Breast epithelium (tissue), 4 donors: ENCODE data around the gene POPDC2. TPM values are rescaled to one million over a fixed set of nuclear protein-coding genes. Genes with fewer than 3 reads are reported as not detected.
A peak's percentile ranks its signal among the peaks of the same experiment; 100 is the strongest.
"Not testable (repeated sequence)": the region's sequence is repeated elsewhere in the genome, so short reads cannot be mapped to it uniquely, and the experiment has no call there.

Source experiments
- DNase-seq, 2 donors: peaks; one replicate each; pipeline ENCODE4 v3.0.0-alpha.2; 2019; ENCODE audit warnings: low spot score in 2 of 2
- H3K27ac ChIP-seq, 2 donors: fragments of 200-600 bp; sonication (generic) in 1 of 2; one replicate each; pipeline ENCODE4 v1.5.1; 2016 to 2019; ENCODE audit warnings: mild to moderate bottlenecking in 1 of 2
- H3K27me3 ChIP-seq, 2 donors: fragments of 200-600 bp; sonication (generic) in 1 of 2; one replicate each; pipeline versions ENCODE4 v1.5.1 to v1.6.0; 2017 to 2019; ENCODE audit warnings: control low read depth in 1 of 2, mild to moderate bottlenecking in 1 of 2
- H3K36me3 ChIP-seq: fragments of 200-600 bp; one replicate; pipeline ENCODE4 v1.5.1; 2019
- H3K4me1 ChIP-seq, 2 donors: fragments of 200-600 bp; sonication (generic); one replicate each; pipeline ENCODE4 v1.5.1; 2016 to 2019; ENCODE audit warnings: control low read depth in 1 of 2
- H3K4me3 ChIP-seq, 3 donors: fragments of 200-600 bp; sonication (generic); 1 replicate in 2 of 3; 2 replicates in 1 of 3; pipeline ENCODE4 v1.5.1; 2016 to 2019; ENCODE audit warnings: mild to moderate bottlenecking in 3 of 3, moderate library complexity in 2 of 3
- H3K9me3 ChIP-seq, 2 donors: fragments of 200-600 bp; sonication (generic) in 1 of 2; one replicate each; pipeline ENCODE4 v1.5.1; 2016 to 2019; ENCODE audit warnings: control low read depth in 1 of 2
- POLR2A ChIP-seq: fragments of 450-650 bp; IDR thresholded peaks from one replicate; pipeline ENCODE4 v1.6.1; 2016; ENCODE audit warnings: antibody characterized with exemption, mild to moderate bottlenecking, moderate library complexity
- POLR2AphosphoS5 ChIP-seq, 3 donors: sonication (generic); formaldehyde crosslinking; IDR thresholded peaks; one replicate each; pipeline ENCODE4 v1.6.1; 2017; ENCODE audit warnings: antibody characterized with exemption in 3 of 3
- intact Hi-C: fragments of 100-400 bp; cut with DNase I; formaldehyde crosslinking; loops from one replicate; pipeline ENCODE4 v1.15.1; 2023; ENCODE audit warnings: low total_unique reads
- total RNA-seq, 3 donors: library from RNA; depleted of rRNA; stranded (reverse); fragments of >200 nt; gene quantifications; one replicate each; pipeline ENCODE4 v1.1.0, GENCODE V29; 2016
- TF ChIP-seq, protein P1 (sequence below), 3 donors: fragments of 450-650 bp; IDR thresholded peaks; one replicate each; pipeline ENCODE4 v1.5.1; 2016 to 2017; ENCODE audit warnings: antibody characterized with exemption in 3 of 3, mild to moderate bottlenecking in 3 of 3, moderate library complexity in 3 of 3

The POPDC2 gene
- total RNA-seq, 3 donors from 2014 or later: 1.1 to 7.9 (median 6.9) TPM

DNA sequence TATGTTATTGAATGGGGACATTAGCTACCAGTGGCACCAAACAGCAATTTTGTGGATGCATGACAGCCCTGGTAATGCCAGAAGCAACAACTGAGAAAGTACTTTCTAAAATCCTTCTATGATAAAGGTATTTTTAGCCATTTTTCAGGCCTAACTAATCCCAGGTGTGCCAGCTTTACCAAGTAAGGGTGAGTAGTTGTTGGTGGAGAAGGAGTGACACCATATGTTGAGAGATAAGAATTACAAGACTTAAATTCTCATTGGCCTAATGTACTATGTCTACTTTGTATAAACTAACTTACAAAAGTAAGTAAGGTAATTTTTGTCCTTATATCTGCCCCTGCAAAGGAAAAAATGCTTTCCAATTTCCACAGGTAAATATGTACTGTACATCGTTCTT lies 20.9 kb upstream of the POPDC2 start:
- Histone ChIP-seq H3K27me3 (no peaks in the 10 kb centered on the region), H3K36me3 (no peaks in the 10 kb centered on the region), H3K9me3 (no peaks in the 10 kb centered on the region), H3K4me3 (no peak overlapping the region), H3K4me1 (peaks cover 0 to 2% of the 10 kb centered on the region in 2 donors), H3K27ac (no peak overlapping the region)
- no peak for TF ChIP-seq POLR2AphosphoS5 (IDR thresholded peaks at IDR 0.05)
- TF ChIP-seq POLR2A: no peak
- TF ChIP-seq, protein P1, sequence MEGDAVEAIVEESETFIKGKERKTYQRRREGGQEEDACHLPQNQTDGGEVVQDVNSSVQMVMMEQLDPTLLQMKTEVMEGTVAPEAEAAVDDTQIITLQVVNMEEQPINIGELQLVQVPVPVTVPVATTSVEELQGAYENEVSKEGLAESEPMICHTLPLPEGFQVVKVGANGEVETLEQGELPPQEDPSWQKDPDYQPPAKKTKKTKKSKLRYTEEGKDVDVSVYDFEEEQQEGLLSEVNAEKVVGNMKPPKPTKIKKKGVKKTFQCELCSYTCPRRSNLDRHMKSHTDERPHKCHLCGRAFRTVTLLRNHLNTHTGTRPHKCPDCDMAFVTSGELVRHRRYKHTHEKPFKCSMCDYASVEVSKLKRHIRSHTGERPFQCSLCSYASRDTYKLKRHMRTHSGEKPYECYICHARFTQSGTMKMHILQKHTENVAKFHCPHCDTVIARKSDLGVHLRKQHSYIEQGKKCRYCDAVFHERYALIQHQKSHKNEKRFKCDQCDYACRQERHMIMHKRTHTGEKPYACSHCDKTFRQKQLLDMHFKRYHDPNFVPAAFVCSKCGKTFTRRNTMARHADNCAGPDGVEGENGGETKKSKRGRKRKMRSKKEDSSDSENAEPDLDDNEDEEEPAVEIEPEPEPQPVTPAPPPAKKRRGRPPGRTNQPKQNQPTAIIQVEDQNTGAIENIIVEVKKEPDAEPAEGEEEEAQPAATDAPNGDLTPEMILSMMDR (IDR thresholded peaks at IDR 0.05): peak in 1 of 3 donors; percentile 34
- intact Hi-C loops: no loop called here
- DNase-seq: no peak

- intact Hi-C loops: no loop called here
- H3K27ac ChIP-seq: no peak overlapping the region
- no peaks in the 10 kb centered on the region for H3K36me3 ChIP-seq
- no peak overlapping the region for H3K4me3 ChIP-seq
- DNase-seq: no peak
- peaks cover 0 to 10% of the 10 kb centered on the region in 2 donors for H3K4me1 ChIP-seq
- H3K27me3 ChIP-seq: no peaks in the 10 kb centered on the region
- no peak for TF ChIP-seq POLR2A
- no peak for TF ChIP-seq POLR2AphosphoS5 (IDR thresholded peaks at IDR 0.05)
- TF ChIP-seq, protein P1 (IDR thresholded peaks at IDR 0.05): no peak
- no peaks in the 10 kb centered on the region for H3K9me3 ChIP-seq
These were observed 19.5 kb upstream of the POPDC2 start for GRCh38 chr3:119679874-119680273.

DNA sequence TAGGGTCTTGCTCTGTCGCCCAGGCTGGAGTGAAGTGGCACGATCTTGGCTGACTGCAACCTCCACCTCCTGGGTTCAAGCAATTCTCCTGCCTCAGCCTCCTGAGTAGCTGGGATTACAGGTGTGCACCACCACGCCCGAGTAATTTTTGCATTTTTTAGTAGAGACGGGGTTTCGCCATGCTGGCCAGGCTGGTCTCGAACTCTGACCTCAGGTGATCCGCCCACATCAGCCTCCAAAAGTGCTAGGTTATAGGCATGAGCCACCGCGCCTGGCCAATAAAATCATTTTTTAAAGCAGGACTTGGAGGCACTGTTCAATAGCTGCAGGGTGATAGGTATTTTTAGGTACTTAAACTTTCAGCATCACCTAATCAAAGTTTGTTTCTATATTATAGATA lies 17.8 kb upstream of the POPDC2 start:
- intact Hi-C loops: not testable (repeated sequence)

GRCh38 chr3:119677641-119677934 lies 17.2 kb upstream of the POPDC2 start:
- intact Hi-C loops: no loop called here
- H3K27me3 ChIP-seq: no peaks in the 10 kb centered on the region
- H3K9me3 ChIP-seq: no peaks in the 10 kb centered on the region
- peak overlapping the region; percentile 61 to 83 (median 83) for H3K4me3 ChIP-seq
- peaks cover 0 to 10% of the 10 kb centered on the region in 2 donors for H3K4me1 ChIP-seq
- DNase-seq: no peak
- peak overlapping the region; percentile 90 to 95 for H3K27ac ChIP-seq
- H3K36me3 ChIP-seq: no peaks in the 10 kb centered on the region
- TF ChIP-seq, protein P1 (IDR thresholded peaks at IDR 0.05): no peak

More for the DNA sequence above, 17.8 kb upstream of the POPDC2 start:
- peaks cover 0 to 10% of the 10 kb centered on the region in 2 donors for H3K4me1 ChIP-seq
- not testable (repeated sequence) for H3K36me3 ChIP-seq, H3K27me3 ChIP-seq, H3K9me3 ChIP-seq, H3K27ac ChIP-seq, DNase-seq, H3K4me3 ChIP-seq

- peak; percentile 94 for DNase-seq
- Histone ChIP-seq H3K9me3 (no peaks in the 10 kb centered on the region), H3K27ac (peak within 1 kb of the TSS; percentile 90 to 95), H3K36me3 (no peaks in the 10 kb centered on the region), H3K4me1 (peaks cover 0 to 10% of the 10 kb centered on the region in 2 donors), H3K4me3 (peak within 1 kb of the TSS; percentile 61 to 83 (median 83)), H3K27me3 (no peaks in the 10 kb centered on the region)
- TF ChIP-seq POLR2A: peak; percentile 28
- peak; percentile 71 to 79 (median 75) for TF ChIP-seq POLR2AphosphoS5 (IDR thresholded peaks at IDR 0.05)
- TF ChIP-seq, protein P1 (IDR thresholded peaks at IDR 0.05): no peak
- intact Hi-C loops: no loop called here
These were observed 16.6 kb upstream of the POPDC2 start, which contains the start of gene COX17 for GRCh38 chr3:119676771-119677640. Gene COX17, minus strand, starts transcription at chr3:119677406. Its CDS starts 96 bp downstream, at chr3:119677310.
